ENCODE results near the gene PRF1.
"Not testable (repeated sequence)": the region's sequence is repeated elsewhere in the genome, so short reads cannot be mapped to it uniquely, and the experiment has no call there.

The PRF1 gene

DNA sequence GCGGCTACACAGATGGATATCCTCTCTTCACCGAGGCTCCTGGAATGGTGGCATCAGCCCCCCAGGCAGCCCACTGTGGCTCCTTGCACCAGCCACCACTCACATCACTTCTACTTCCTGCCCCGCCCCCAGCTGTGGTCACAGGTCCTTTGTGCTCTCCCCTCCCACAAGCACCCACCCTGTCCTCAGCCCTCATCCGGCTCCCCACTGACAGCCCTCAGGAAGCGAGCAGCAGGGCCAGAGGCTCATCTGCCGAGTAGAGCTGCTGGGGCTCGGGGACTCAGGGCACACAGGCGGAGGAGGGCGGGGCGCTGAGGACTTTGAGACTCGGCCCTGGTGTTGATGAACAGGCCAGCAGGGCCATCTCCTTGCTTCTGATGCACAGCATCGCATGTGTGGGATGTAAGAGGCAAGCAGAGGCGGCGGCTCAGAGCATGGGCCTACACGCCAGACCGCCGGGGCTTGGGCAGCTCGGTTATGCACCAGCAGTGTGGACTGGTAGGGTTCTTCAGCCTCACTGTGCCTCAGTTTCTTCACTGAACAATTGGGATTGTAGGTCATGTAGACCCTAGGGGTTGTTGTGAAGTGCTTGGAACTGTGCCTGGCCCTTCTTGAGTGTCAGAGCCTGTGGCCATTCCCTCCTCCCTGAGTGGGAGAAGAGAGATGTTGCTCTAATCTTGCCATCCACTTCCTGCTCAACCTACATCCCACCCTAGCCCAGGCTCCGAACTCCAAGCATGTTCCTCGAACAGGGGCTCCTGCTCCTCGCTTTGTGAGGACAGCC lies at the start of gene PRF1:
Gene PRF1, minus strand, starts transcription at position 77 of the 784 bp plus-strand sequence. CDS start 1,839 bp downstream, outside the sequence.
- peaks cover 4% of the 10 kb centered on the region for H3K9me3 Mint-ChIP-seq
- peaks cover 59% of the 10 kb centered on the region for H3K4me1 Mint-ChIP-seq (ENCODE audit: low read depth)
- H3K4me3 Mint-ChIP-seq = peak within 1 kb of the TSS; percentile 92
- DNase-seq = peak; percentile 79
- peak within 1 kb of the TSS; percentile 93 for H3K27ac Mint-ChIP-seq
- H3K27me3 Mint-ChIP-seq = no peaks in the 10 kb centered on the region
- H3K36me3 Mint-ChIP-seq (ENCODE audit: low read depth) = peaks cover 33% of the 10 kb centered on the region

DNA sequence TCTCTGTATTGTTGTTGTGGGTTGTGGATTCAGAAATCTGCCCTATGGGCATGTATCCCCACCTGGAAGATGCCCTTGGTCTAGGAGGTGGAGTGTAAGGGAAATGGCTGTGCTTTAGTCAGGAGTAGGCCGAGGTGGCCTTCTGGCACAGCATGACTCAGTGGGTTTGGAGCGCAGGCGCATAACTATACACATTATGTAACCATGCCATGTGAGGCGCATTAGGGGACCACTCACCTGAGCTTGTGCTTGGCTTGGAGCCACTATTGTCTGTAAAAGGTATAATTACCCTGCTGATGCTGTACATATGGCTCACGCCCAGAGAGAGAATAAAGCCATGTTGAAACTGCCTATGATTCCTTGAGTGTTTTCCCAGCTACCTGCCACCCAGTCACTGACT lies 49.1 kb upstream of the PRF1 start:
- Mint-ChIP-seq H3K27me3 (no peaks in the 10 kb centered on the region), H3K9me3 (peaks cover 40% of the 10 kb centered on the region), H3K4me1 (ENCODE audit: low read depth) (peaks cover 10% of the 10 kb centered on the region), H3K4me3 (no peak overlapping the region), H3K36me3 (ENCODE audit: low read depth) (peaks cover 3% of the 10 kb centered on the region), H3K27ac (no peak overlapping the region)
- no peak for DNase-seq

DNA sequence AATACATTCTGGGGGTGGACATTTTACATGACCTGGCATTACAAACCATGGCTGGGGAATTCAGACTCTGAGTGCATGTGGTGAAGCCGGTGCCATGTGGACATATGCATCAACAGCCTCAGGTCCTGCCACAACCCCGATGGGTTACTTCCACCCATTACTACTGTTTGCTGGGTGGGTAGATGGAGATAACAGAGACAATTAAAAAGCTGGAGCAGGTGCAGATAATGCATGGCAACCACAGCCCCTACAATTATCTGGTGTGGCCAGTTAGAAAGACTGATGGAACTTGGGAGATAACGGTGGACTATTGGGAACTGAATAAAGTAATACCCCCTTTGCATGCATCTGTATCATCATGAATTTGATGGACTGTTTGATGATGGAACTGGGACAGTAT lies 48.2 kb upstream of the PRF1 start:
- DNase-seq = no peak
- Mint-ChIP-seq H3K27me3 (no peaks in the 10 kb centered on the region), H3K4me3 (no peak overlapping the region), H3K9me3 (peaks cover 40% of the 10 kb centered on the region), H3K36me3 (ENCODE audit: low read depth) (peaks cover 3% of the 10 kb centered on the region), H3K4me1 (ENCODE audit: low read depth) (peaks cover under 1% of the 10 kb centered on the region), H3K27ac (no peak overlapping the region)

DNA sequence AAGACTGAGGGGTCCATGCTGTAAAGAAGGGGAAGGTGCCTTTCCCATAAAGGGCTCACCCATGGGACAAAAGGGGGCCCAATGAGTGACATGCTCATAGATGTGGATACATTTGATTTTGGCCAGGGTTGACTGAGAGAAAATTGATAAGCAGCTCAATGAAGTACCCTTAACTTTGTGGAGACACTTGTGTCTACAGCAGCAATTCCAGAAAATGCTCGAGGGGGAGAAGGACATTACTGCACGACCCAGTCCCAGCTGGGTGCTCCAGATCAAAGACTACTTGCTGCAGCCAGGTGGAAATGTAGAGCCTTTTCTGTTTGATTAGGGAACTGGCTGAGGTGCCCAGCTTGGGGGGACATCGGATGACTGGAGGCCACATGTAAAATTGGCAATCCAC lies 47.6 kb upstream of the PRF1 start:
- no peak for DNase-seq
- H3K27me3 Mint-ChIP-seq = peaks cover 5% of the 10 kb centered on the region
- peaks cover 3% of the 10 kb centered on the region for H3K36me3 Mint-ChIP-seq (ENCODE audit: low read depth)
- no peak overlapping the region for H3K4me3 Mint-ChIP-seq
- no peaks in the 10 kb centered on the region for H3K4me1 Mint-ChIP-seq (ENCODE audit: low read depth)
- peaks cover 40% of the 10 kb centered on the region for H3K9me3 Mint-ChIP-seq
- no peak overlapping the region for H3K27ac Mint-ChIP-seq

DNA sequence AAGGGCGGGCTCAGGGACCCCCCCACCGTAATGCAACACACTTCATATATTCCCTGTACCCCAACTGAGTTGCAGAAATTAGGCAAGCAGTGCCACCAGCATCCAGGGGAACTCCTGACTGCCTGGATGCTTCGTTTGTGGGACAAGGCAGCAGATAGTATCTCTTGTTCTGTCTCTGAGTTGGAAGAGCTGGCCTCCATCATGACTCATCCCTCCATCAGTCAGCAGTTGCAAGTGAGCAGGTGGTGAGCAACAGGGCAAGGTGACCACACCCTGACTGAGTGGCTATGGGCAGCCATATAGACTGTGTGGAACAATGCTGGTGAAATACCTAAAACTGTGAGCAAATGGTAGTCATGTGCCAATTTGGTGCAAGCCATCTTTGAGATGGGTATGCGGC lies 47.0 kb upstream of the PRF1 start:
- peaks cover 5% of the 10 kb centered on the region for H3K27me3 Mint-ChIP-seq
- H3K36me3 Mint-ChIP-seq (ENCODE audit: low read depth) = peaks cover 3% of the 10 kb centered on the region
- no peak for DNase-seq
- H3K4me1 Mint-ChIP-seq (ENCODE audit: low read depth) = no peaks in the 10 kb centered on the region
- H3K27ac Mint-ChIP-seq = no peak overlapping the region
- peaks cover 40% of the 10 kb centered on the region for H3K9me3 Mint-ChIP-seq
- H3K4me3 Mint-ChIP-seq = no peak overlapping the region

DNA sequence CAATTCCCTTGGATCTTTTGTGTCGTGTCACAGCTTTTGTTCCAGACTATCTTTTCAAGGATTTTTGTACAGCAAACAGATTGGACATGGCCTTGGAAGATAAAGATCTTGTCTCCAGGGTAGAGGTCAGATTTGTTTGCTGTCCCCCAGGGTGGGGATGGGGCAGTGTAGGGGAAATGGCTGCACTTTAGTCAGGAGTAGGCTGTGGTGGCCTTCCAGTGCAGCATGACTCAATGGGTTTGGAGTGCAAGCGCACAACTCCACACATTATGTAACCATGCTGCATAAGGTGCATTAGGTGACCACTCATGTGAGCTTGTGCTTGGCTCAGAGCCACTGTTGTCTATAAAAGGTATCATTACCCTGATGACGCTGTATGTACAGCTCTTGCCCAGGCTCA lies 45.9 kb upstream of the PRF1 start:
- Mint-ChIP-seq H3K36me3 (ENCODE audit: low read depth) (peaks cover 3% of the 10 kb centered on the region), H3K4me1 (ENCODE audit: low read depth) (no peaks in the 10 kb centered on the region), H3K27ac (no peak overlapping the region), H3K27me3 (peaks cover 5% of the 10 kb centered on the region), H3K9me3 (peaks cover 40% of the 10 kb centered on the region), H3K4me3 (no peak overlapping the region)
- DNase-seq = no peak

DNA sequence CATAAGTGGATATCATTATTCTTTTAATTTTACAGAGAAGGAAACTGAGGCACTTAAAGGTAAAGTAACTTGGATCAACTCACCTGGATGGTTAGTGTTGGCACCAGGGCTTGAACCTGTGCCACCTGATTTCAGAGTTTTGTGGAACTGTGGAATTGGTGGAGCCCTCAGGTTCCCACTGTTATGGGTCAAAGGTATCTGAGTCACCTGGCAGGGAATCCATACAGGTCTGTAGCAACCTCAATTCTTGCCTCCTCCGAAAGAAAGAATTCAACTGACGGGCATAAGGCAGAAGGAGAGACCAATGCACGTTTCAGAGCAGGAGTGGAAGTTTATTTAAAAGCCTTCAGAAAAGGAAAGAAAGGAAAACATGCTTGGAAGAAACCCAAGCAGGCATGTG lies 44.5 kb upstream of the PRF1 start:
- DNase-seq = no peak
- Mint-ChIP-seq H3K9me3 (peaks cover 36% of the 10 kb centered on the region), H3K36me3 (ENCODE audit: low read depth) (no peaks in the 10 kb centered on the region), H3K4me1 (ENCODE audit: low read depth) (no peaks in the 10 kb centered on the region), H3K27ac (no peak overlapping the region), H3K4me3 (no peak overlapping the region), H3K27me3 (peaks cover 8% of the 10 kb centered on the region)

DNA sequence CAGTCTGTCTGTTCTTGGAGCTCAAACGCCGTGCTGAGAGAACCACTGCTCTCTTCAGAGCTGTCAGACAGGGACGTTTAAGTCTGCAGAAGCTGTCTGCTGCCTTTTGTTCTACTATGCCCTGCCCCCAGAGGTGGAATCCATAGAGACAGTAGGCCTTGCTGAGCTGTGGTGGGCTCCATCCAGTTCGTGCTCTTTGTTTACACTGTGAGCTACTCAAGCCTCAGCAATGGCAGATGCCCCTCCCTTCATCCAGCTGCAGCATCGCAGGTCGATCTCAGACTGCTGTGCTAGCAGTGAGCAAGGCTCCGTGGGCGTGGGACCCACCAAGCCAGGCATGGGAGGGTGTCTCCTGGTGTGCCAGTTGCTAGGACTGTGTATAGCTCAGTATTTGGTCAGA lies 42.4 kb upstream of the PRF1 start:
- not testable (repeated sequence) for H3K4me3 Mint-ChIP-seq

DNA sequence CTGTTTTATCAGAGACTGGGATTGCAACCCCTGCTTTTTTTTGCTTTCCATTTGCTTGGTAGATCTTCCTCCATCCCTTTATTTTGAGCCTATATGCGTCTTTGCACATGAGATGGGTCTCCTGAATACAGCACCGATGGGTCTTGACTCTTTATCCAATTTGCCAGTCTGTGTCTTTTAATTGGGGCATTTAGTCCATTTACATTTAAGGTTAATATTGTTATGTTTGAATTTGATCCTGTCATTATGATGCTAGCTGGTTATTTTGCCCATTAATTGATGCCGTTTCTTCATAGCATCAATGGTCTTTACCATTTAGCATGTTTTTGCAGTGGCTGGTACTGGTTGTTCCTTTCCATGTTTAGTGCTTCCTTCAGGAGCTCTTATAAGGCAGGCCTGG lies 40.7 kb upstream of the PRF1 start:
- not testable (repeated sequence) for H3K27ac Mint-ChIP-seq; H3K4me3 Mint-ChIP-seq; DNase-seq; H3K36me3 Mint-ChIP-seq (ENCODE audit: low read depth); H3K4me1 Mint-ChIP-seq (ENCODE audit: low read depth); H3K27me3 Mint-ChIP-seq; H3K9me3 Mint-ChIP-seq

More for the DNA sequence above, 42.4 kb upstream of the PRF1 start:
- H3K27me3 Mint-ChIP-seq; DNase-seq; H3K36me3 Mint-ChIP-seq (ENCODE audit: low read depth); H3K4me1 Mint-ChIP-seq (ENCODE audit: low read depth); H3K27ac Mint-ChIP-seq: not testable (repeated sequence)
- H3K9me3 Mint-ChIP-seq = peaks cover 18% of the 10 kb centered on the region

DNA sequence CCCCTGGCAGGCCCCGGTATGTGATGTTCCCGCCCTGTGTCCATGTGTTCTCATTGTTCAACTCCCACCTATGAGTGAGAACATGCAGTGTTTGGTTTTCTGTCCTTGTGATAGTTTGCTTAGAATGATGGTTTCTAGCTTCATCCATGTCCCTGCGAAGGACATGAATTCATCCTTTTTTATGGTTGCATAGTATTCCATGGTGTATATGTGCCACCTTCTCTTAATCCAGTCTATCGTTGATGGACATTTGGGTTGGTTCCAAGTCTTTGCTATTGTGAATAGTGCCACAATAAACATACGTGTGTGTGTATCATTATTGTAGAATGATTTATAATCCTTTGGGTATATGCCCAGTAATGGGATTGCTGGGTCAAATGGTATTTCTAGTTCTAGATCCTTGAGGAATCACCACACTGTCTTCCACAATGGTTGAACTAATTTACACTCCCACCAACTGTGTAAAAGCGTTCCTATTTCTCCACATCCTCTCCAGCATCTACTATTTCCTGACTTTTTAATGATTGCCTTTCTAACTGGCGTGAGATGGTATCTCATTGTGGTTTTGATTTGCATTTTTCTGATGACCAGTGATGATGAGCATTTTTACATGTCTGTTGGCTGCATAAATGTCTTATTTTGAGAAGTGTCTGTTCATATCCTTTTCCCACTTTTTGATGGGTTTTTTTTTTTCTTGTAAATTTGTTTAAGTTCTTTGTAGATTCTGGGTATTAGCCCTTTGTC lies 37.3 kb upstream of the PRF1 start:
- not testable (repeated sequence) for H3K4me1 Mint-ChIP-seq (ENCODE audit: low read depth); H3K27me3 Mint-ChIP-seq; H3K4me3 Mint-ChIP-seq; H3K9me3 Mint-ChIP-seq; H3K27ac Mint-ChIP-seq; DNase-seq; H3K36me3 Mint-ChIP-seq (ENCODE audit: low read depth)

DNA sequence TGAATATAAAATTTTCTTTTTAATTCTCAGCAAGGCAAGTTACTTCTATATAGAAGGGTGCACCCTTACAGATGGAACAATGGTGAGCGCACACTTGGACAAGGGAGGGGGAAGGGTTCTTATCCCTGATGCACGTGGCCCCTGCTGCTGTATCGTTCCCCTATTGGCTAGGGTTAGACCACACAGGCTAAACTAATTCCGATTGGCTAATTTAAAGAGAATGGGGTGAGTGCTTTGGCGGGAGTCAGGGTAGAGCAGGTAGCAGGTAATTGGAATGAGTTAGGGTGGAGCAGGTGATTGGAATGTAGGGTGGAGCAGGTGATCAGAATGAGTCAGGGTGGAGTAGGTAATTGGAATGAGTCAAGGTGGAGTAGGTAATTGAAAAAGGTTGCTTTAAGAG lies 32.0 kb upstream of the PRF1 start:
- H3K36me3 Mint-ChIP-seq (ENCODE audit: low read depth); H3K9me3 Mint-ChIP-seq; DNase-seq; H3K27ac Mint-ChIP-seq; H3K4me1 Mint-ChIP-seq (ENCODE audit: low read depth); H3K4me3 Mint-ChIP-seq; H3K27me3 Mint-ChIP-seq: not testable (repeated sequence)

DNA sequence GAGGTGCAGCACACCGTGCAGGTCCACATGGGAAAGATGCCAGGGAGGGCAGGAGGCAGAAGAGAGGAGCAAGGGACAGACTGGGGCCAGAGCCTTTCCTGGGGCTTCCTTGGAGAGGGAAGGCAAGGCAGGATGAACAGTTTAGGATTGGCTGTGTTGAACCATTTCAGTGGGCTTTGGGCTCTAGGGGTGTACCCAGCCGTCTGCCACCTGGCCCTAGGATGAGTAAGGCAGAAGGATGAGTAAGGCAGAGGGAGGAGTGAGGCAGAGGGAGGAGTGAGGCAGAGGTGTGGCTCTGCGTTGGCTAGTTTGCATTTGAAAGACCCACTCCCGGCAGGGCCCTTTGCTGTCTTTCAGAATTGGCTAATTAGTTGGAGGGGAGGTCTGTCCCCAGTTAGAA lies 31.5 kb upstream of the PRF1 start:
- Mint-ChIP-seq H3K4me1 (ENCODE audit: low read depth) (no peaks in the 10 kb centered on the region), H3K27ac (no peak overlapping the region), H3K9me3 (peaks cover 3% of the 10 kb centered on the region), H3K36me3 (ENCODE audit: low read depth) (no peaks in the 10 kb centered on the region), H3K4me3 (no peak overlapping the region), H3K27me3 (peaks cover 9% of the 10 kb centered on the region)
- no peak for DNase-seq

DNA sequence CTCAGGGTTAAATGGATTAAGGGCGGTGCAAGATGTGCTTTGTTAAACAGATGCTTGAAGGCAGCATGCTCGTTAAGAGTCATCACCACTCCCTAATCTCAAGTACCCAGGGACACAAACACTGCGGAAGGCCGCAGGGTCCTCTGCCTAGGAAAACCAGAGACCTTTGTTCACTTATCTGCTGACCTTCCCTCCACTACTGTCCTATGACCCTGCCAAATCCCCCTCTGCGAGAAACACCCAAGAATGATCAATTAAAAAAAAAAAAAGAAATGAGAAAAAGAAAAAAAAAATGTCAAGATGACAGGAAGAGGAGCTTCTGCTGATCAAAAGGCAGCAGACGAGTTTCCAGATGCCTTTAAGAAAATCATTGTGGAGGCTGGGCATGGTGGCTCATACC lies 29.2 kb upstream of the PRF1 start:
- H3K4me1 Mint-ChIP-seq (ENCODE audit: low read depth); H3K4me3 Mint-ChIP-seq; H3K9me3 Mint-ChIP-seq; DNase-seq; H3K27me3 Mint-ChIP-seq; H3K36me3 Mint-ChIP-seq (ENCODE audit: low read depth); H3K27ac Mint-ChIP-seq: not testable (repeated sequence)

DNA sequence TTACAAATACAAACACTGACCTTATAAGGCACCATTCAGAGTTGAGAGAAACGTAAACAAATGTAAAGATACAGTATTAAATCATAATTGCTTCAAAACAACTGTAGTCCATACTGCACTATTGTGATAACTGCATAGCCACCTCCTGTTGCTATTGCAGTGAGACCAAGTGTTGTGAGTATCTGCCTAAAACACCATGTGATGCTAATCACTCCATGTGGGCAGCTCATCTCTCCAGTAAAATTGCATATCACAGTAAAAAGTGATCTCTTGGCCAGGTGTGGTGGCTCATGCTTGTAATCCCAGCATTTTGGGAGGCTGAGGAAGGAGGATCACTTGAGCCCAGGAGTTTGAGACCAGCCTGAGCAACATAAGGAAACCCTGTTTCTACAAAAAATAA lies 26.8 kb upstream of the PRF1 start:
- H3K36me3 Mint-ChIP-seq (ENCODE audit: low read depth) = no peaks in the 10 kb centered on the region
- no peak for DNase-seq
- H3K27ac Mint-ChIP-seq = no peak overlapping the region
- H3K27me3 Mint-ChIP-seq = peaks cover 9% of the 10 kb centered on the region
- no peak overlapping the region for H3K4me3 Mint-ChIP-seq
- H3K4me1 Mint-ChIP-seq (ENCODE audit: low read depth) = no peaks in the 10 kb centered on the region
- H3K9me3 Mint-ChIP-seq = peaks cover 3% of the 10 kb centered on the region

DNA sequence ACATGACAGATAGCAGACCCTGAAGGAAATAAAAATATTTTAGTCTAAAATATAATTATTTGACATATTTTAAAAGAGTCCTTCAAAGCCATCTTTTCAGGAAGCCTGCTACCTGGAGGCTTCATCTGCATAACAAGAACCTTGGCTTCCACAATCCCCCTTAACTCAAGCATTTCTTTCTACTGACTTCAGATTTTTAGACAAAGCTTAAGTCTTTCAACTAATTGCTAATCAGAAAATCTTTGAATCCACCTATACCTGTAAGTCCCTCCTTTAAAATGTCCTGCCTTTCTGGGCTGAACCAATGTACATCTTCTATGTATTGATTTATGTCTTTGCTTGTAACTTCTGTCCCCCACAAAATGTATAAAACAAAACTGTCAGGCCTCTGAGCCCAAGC lies 23.5 kb upstream of the PRF1 start:
- DNase-seq = no peak
- Mint-ChIP-seq H3K36me3 (ENCODE audit: low read depth) (no peaks in the 10 kb centered on the region), H3K9me3 (peaks cover 6% of the 10 kb centered on the region), H3K27me3 (no peaks in the 10 kb centered on the region), H3K4me3 (no peak overlapping the region), H3K4me1 (ENCODE audit: low read depth) (no peaks in the 10 kb centered on the region), H3K27ac (no peak overlapping the region)
